Left lung (tissue), 10 donors: Measurements from ENCODE around the gene PTGDR. TPM values are rescaled to one million over a fixed set of nuclear protein-coding genes. Genes with fewer than 3 reads are reported as not detected.

Source experiments
- ATAC-seq: fragments of 200-7000 bp; cut with Tn5 transposase; one replicate; pipeline ENCODE4 v1.9.1; 2020; ENCODE audit warnings: moderate library complexity
- DNase-seq, 4 donors: peaks; one replicate each; pipeline ENCODE4 v3.0.0-alpha.2; 2013 to 2020
- H3K27ac ChIP-seq, 2 donors: fragments of 200-600 bp; sonication (generic) in 1 of 2; one replicate each; pipeline versions ENCODE4 v1.5.0 to v1.8.0; 2020 to 2021
- H3K27me3 ChIP-seq, 2 donors: fragments of 200-600 bp; sonication (generic) in 1 of 2; one replicate each; pipeline versions ENCODE4 v1.5.0 to v1.8.0; 2020 to 2021
- H3K36me3 ChIP-seq, 2 donors: fragments of 200-600 bp; sonication (generic) in 1 of 2; one replicate each; pipeline versions ENCODE4 v1.5.0 to v1.8.0; 2020 to 2021
- H3K4me1 ChIP-seq, 2 donors: fragments of 200-600 bp; one replicate each; pipeline ENCODE4 v1.8.0; 2021
- H3K4me3 ChIP-seq, 2 donors: fragments of 200-600 bp; sonication (generic) in 1 of 2; one replicate each; pipeline versions ENCODE4 v1.5.0 to v1.8.0; 2020 to 2021; ENCODE audit warnings: mild to moderate bottlenecking in 1 of 2
- H3K9me3 ChIP-seq, 2 donors: fragments of 200-600 bp; sonication (generic) in 1 of 2; one replicate each; pipeline versions ENCODE4 v1.5.0 to v1.8.0; 2020 to 2021
- CTCF ChIP-seq, 2 donors: fragments of 200-600 bp; sonication (generic) in 1 of 2; IDR thresholded peaks; one replicate each; pipeline versions ENCODE4 v1.5.0 to v1.8.0; 2021; ENCODE audit warnings: antibody characterized with exemption in 2 of 2
- intact Hi-C, 2 donors: fragments of 100-400 bp; cut with DNase I; formaldehyde crosslinking; loops; one replicate each; pipeline versions ENCODE4 v1.11.2 to v1.14.2; 2022
- polyA plus RNA-seq, 6 donors: library from polyadenylated mRNA; unstranded; fragments of 120-200 nt; gene quantifications; one replicate each; pipeline ENCODE4 v1.2.1, GENCODE V29; 2013; ENCODE audit not compliant: insufficient read length in 6 of 6
- total RNA-seq, 2 donors: library from RNA; stranded (reverse); fragmentation: NEBNext Ultra II Directional; extraction: Animal tissue kit (Norgen Biotek cat#: 25700); gene quantifications; one replicate each; pipeline ENCODE4 v1.2.1, GENCODE V29; 2021
- donor health status: DM: no; HTN: yes; CAD: no.
- donor health status: DM: no; HTN: no; CAD: no.

Gene PTGDR
- total and polyA plus RNA-seq, 8 donors = 0.11 to 0.97 (median 0.38) TPM

- Histone ChIP-seq H3K9me3 (peaks cover 0 to 13% of the 10 kb centered on the region in 2 donors), H3K27me3 (peaks cover 0 to 27% of the 10 kb centered on the region in 2 donors), H3K36me3 (no peaks in the 10 kb centered on the region), H3K4me3 (peak overlapping the region in 1 of 2 donors; percentile 50), H3K4me1 (peaks cover 3 to 48% of the 10 kb centered on the region in 2 donors), H3K27ac (peak overlapping the region; percentile 13 to 22)
- no peak for DNase-seq
- intact Hi-C loops = no loop called here
- no peak for ATAC-seq
- TF ChIP-seq CTCF (IDR thresholded peaks at IDR 0.05) = no peak
These were observed 50.6 kb downstream of the PTGDR start for GRCh38 chr14:52318062-52318461.

- peak overlapping the region in 1 of 2 donors; percentile 50 for H3K4me3 ChIP-seq
- DNase-seq (peak in 1 of 4 donors; percentile 20), ATAC-seq (no peak)
- peaks cover 0 to 17% of the 10 kb centered on the region in 2 donors for H3K27me3 ChIP-seq
- H3K4me1 ChIP-seq = peaks cover 0 to 46% of the 10 kb centered on the region in 2 donors
- no peaks in the 10 kb centered on the region for H3K36me3 ChIP-seq
- H3K9me3 ChIP-seq = peaks cover 0 to 13% of the 10 kb centered on the region in 2 donors
- no peak for TF ChIP-seq CTCF (IDR thresholded peaks at IDR 0.05)
- H3K27ac ChIP-seq = peak overlapping the region; percentile 13 to 22
- intact Hi-C loops = no loop called here
These were observed 51.5 kb downstream of the PTGDR start for GRCh38 chr14:52318826-52319645.

GRCh38 chr14:52319919-52320318 lies 52.4 kb downstream of the PTGDR start:
- H3K4me3 ChIP-seq = no peak overlapping the region
- no peak overlapping the region for H3K27ac ChIP-seq
- DNase-seq (no peak), ATAC-seq (no peak)
- TF ChIP-seq CTCF (IDR thresholded peaks at IDR 0.05) = no peak
- peaks cover 0 to 48% of the 10 kb centered on the region in 2 donors for H3K4me1 ChIP-seq
- peaks cover 0 to 9% of the 10 kb centered on the region in 2 donors for H3K27me3 ChIP-seq
- peaks cover 0 to 13% of the 10 kb centered on the region in 2 donors for H3K9me3 ChIP-seq
- intact Hi-C loops = no loop called here
- no peaks in the 10 kb centered on the region for H3K36me3 ChIP-seq

- H3K9me3 ChIP-seq = peaks cover 0 to 13% of the 10 kb centered on the region in 2 donors
- intact Hi-C loops = no loop called here
- no peaks in the 10 kb centered on the region for H3K36me3 ChIP-seq
- H3K27me3 ChIP-seq = no peaks in the 10 kb centered on the region
- peaks cover 9 to 61% of the 10 kb centered on the region in 2 donors for H3K4me1 ChIP-seq
- DNase-seq (no peak), ATAC-seq (peak; percentile 69)
- H3K4me3 ChIP-seq = peak overlapping the region in 1 of 2 donors; percentile 33
- TF ChIP-seq CTCF (IDR thresholded peaks at IDR 0.05) = no peak
- peak overlapping the region in 1 of 2 donors; percentile 90 for H3K27ac ChIP-seq
These were observed 57.6 kb downstream of the PTGDR start for GRCh38 chr14:52325126-52325525.

- TF ChIP-seq CTCF (IDR thresholded peaks at IDR 0.05) = no peak
- ATAC-seq (no peak), DNase-seq (no peak)
- Histone ChIP-seq H3K27ac (peak overlapping the region in 1 of 2 donors; percentile 90), H3K9me3 (peaks cover 0 to 13% of the 10 kb centered on the region in 2 donors), H3K36me3 (no peaks in the 10 kb centered on the region), H3K4me3 (no peak overlapping the region), H3K27me3 (no peaks in the 10 kb centered on the region), H3K4me1 (peaks cover 9 to 59% of the 10 kb centered on the region in 2 donors)
- intact Hi-C loops = no loop called here
These were observed 58.1 kb downstream of the PTGDR start for GRCh38 chr14:52325630-52326029.
